Breast epithelium (tissue), 4 donors: ENCODE measurements around the gene AHI1. TPM values are rescaled to one million over a fixed set of nuclear protein-coding genes. Genes with fewer than 3 reads are reported as not detected.
"Not testable (repeated sequence)": the region's sequence is repeated elsewhere in the genome, so short reads cannot be mapped to it uniquely, and the experiment has no call there.

ENCODE experiments used
- DNase-seq, 2 donors: peaks; one replicate each; pipeline ENCODE4 v3.0.0-alpha.2; 2019; ENCODE audit warnings: low spot score in 2 of 2
- H3K27ac ChIP-seq, 2 donors: fragments of 200-600 bp; sonication (generic) in 1 of 2; one replicate each; pipeline ENCODE4 v1.5.1; 2016 to 2019; ENCODE audit warnings: mild to moderate bottlenecking in 1 of 2
- H3K27me3 ChIP-seq, 2 donors: fragments of 200-600 bp; sonication (generic) in 1 of 2; one replicate each; pipeline versions ENCODE4 v1.5.1 to v1.6.0; 2017 to 2019; ENCODE audit warnings: control low read depth in 1 of 2, mild to moderate bottlenecking in 1 of 2
- H3K36me3 ChIP-seq: fragments of 200-600 bp; one replicate; pipeline ENCODE4 v1.5.1; 2019
- H3K4me1 ChIP-seq, 2 donors: fragments of 200-600 bp; sonication (generic); one replicate each; pipeline ENCODE4 v1.5.1; 2016 to 2019; ENCODE audit warnings: control low read depth in 1 of 2
- H3K4me3 ChIP-seq, 3 donors: fragments of 200-600 bp; sonication (generic); 1 replicate in 2 of 3; 2 replicates in 1 of 3; pipeline ENCODE4 v1.5.1; 2016 to 2019; ENCODE audit warnings: mild to moderate bottlenecking in 3 of 3, moderate library complexity in 2 of 3
- H3K9me3 ChIP-seq, 2 donors: fragments of 200-600 bp; sonication (generic) in 1 of 2; one replicate each; pipeline ENCODE4 v1.5.1; 2016 to 2019; ENCODE audit warnings: control low read depth in 1 of 2
- POLR2A ChIP-seq: fragments of 450-650 bp; IDR thresholded peaks from one replicate; pipeline ENCODE4 v1.6.1; 2016; ENCODE audit warnings: antibody characterized with exemption, mild to moderate bottlenecking, moderate library complexity
- POLR2AphosphoS5 ChIP-seq, 3 donors: sonication (generic); formaldehyde crosslinking; IDR thresholded peaks; one replicate each; pipeline ENCODE4 v1.6.1; 2017; ENCODE audit warnings: antibody characterized with exemption in 3 of 3
- intact Hi-C: fragments of 100-400 bp; cut with DNase I; formaldehyde crosslinking; loops from one replicate; pipeline ENCODE4 v1.15.1; 2023; ENCODE audit warnings: low total_unique reads
- total RNA-seq, 3 donors: library from RNA; depleted of rRNA; stranded (reverse); fragments of >200 nt; gene quantifications; one replicate each; pipeline ENCODE4 v1.1.0, GENCODE V29; 2016
- TF ChIP-seq, protein P1 (sequence below), 3 donors: fragments of 450-650 bp; IDR thresholded peaks; one replicate each; pipeline ENCODE4 v1.5.1; 2016 to 2017; ENCODE audit warnings: antibody characterized with exemption in 3 of 3, mild to moderate bottlenecking in 3 of 3, moderate library complexity in 3 of 3

AHI1 gene
- total RNA-seq, 3 donors from 2014 or later, result 23.5 to 62.2 (median 49.8) TPM

DNA sequence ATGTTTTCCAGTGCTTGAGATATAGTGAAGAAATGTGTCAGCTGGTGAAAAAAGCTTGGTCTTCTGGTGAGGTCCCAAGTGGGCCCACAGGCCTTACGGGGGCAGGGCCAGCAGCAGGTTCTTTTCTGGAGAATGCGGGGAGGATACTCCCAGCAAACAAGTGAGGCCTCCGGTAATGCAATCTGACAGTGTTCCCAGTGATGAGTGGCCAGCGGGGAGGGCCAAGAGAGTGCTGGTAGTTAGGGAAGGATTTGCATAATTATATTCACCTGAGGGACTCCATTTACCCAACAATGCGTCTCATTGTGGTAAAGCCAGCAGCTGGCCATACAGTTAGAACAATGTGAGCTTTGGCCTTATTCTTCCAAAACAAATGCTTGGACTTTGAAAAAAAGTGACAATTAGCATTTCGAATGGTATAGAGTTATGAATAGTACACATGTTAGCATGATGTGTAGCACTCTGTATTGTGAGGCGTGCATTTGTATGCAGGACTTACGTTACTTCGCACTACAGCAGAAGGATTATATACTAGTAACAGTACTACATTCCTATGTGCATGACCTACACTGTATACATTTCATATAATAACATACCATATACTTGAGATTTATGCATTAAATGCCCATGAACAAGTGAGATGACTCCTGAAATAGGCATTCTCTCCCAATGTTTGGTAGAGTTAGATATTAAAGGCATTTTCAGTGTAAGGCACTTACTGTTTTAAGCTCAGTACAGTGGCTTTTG, 246.6 kb downstream of the AHI1 start:
- intact Hi-C loops, result no loop called here
- Histone ChIP-seq H3K27ac (peak overlapping the region in 1 of 2 donors; percentile 32), H3K27me3 (no peaks in the 10 kb centered on the region), H3K36me3 (no peaks in the 10 kb centered on the region), H3K4me3 (no peak overlapping the region), H3K4me1 (no peaks in the 10 kb centered on the region), H3K9me3 (no peaks in the 10 kb centered on the region)
- DNase-seq, result no peak
- no peak for TF ChIP-seq POLR2A
- TF ChIP-seq, protein P1, sequence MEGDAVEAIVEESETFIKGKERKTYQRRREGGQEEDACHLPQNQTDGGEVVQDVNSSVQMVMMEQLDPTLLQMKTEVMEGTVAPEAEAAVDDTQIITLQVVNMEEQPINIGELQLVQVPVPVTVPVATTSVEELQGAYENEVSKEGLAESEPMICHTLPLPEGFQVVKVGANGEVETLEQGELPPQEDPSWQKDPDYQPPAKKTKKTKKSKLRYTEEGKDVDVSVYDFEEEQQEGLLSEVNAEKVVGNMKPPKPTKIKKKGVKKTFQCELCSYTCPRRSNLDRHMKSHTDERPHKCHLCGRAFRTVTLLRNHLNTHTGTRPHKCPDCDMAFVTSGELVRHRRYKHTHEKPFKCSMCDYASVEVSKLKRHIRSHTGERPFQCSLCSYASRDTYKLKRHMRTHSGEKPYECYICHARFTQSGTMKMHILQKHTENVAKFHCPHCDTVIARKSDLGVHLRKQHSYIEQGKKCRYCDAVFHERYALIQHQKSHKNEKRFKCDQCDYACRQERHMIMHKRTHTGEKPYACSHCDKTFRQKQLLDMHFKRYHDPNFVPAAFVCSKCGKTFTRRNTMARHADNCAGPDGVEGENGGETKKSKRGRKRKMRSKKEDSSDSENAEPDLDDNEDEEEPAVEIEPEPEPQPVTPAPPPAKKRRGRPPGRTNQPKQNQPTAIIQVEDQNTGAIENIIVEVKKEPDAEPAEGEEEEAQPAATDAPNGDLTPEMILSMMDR (IDR thresholded peaks at IDR 0.05), result no peak
- no peak for TF ChIP-seq POLR2AphosphoS5 (IDR thresholded peaks at IDR 0.05)

DNA sequence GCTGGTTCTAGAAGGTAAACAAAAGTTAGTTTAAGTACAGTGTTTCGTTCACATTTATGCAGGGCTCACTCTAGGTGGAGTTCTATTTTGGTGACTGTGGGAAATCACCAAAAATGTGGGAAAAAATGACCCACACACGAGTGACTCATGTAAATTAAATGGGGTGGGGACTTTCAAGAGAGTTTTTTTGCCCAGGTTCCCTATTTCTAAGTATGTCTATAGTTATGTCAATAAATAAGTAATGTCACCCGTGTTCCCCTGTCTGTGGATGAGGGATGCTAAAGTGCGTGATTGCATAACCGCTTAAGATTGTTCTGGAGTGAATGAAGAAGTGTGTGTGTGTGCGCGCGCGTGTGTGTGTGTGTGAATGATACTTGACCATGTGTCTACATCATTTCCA, 247.3 kb downstream of the AHI1 start:
- H3K4me1 ChIP-seq, result no peaks in the 10 kb centered on the region
- no peaks in the 10 kb centered on the region for H3K36me3 ChIP-seq
- no peaks in the 10 kb centered on the region for H3K27me3 ChIP-seq
- no peaks in the 10 kb centered on the region for H3K9me3 ChIP-seq
- no peak for DNase-seq
- H3K27ac ChIP-seq, result peak overlapping the region in 1 of 2 donors; percentile 32
- no peak for TF ChIP-seq POLR2AphosphoS5 (IDR thresholded peaks at IDR 0.05)
- no peak for TF ChIP-seq POLR2A
- TF ChIP-seq, protein P1 (IDR thresholded peaks at IDR 0.05), result no peak
- intact Hi-C loops, result no loop called here
- no peak overlapping the region for H3K4me3 ChIP-seq

DNA sequence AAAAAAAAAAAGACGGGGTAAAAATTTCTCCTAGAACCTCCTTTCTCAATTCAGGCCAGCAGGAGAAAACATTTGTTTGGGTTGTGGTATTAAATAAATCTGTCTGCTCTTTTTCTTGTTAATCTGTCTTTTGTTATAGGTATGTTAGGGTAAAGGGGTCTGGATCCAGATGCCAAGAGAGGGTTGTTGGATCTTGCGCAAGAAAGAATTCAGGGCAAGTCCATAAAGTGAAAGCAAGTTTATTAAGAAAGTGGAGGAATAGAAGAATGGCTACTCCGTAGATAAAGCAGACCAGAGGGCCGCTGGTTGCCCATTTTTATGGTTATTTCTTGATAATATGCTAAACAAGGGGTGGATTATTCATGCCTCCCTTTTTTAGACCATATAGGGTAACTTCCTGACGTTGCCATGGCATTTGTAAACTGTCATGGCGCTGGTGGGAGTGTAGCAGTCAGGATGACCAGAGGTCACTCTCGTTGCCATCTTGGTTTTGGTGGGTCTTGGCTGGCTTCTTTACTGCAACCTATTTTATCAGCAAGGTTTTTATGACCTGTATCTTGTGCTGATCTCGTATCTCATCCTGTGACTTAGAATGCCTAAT, 251.0 kb downstream of the AHI1 start:
- DNase-seq, H3K4me3 ChIP-seq, H3K9me3 ChIP-seq, intact Hi-C loops, H3K27ac ChIP-seq, H3K4me1 ChIP-seq, H3K36me3 ChIP-seq, H3K27me3 ChIP-seq: not testable (repeated sequence)

DNA sequence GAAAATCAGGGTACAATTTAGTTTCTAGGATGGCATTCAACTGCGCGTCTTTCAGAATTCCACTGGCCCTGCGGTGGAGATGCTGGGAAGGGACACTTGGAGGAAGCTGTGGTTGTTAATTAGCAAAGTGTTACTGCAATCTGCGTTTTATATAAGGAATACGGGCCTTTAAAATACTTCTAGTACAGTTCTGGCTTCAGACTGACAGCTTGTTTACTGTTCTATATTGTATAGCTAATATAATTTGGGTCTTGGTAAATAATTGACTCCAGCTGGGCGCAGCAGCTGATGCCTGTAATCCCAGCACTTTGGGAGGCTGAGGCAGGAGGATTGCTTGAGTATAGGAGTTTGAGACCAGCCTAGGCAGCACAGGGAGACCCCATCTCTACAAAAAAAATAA, 252.7 kb downstream of the AHI1 start:
- no peaks in the 10 kb centered on the region for H3K36me3 ChIP-seq
- no peaks in the 10 kb centered on the region for H3K9me3 ChIP-seq
- no peak for DNase-seq
- TF ChIP-seq POLR2AphosphoS5 (IDR thresholded peaks at IDR 0.05) (no peak), POLR2A (no peak)
- TF ChIP-seq, protein P1 (IDR thresholded peaks at IDR 0.05), result no peak
- no peaks in the 10 kb centered on the region for H3K27me3 ChIP-seq
- H3K27ac ChIP-seq, result peak overlapping the region; percentile 13 to 34
- H3K4me1 ChIP-seq, result no peaks in the 10 kb centered on the region
- intact Hi-C loops, result no loop called here
- H3K4me3 ChIP-seq, result no peak overlapping the region

DNA sequence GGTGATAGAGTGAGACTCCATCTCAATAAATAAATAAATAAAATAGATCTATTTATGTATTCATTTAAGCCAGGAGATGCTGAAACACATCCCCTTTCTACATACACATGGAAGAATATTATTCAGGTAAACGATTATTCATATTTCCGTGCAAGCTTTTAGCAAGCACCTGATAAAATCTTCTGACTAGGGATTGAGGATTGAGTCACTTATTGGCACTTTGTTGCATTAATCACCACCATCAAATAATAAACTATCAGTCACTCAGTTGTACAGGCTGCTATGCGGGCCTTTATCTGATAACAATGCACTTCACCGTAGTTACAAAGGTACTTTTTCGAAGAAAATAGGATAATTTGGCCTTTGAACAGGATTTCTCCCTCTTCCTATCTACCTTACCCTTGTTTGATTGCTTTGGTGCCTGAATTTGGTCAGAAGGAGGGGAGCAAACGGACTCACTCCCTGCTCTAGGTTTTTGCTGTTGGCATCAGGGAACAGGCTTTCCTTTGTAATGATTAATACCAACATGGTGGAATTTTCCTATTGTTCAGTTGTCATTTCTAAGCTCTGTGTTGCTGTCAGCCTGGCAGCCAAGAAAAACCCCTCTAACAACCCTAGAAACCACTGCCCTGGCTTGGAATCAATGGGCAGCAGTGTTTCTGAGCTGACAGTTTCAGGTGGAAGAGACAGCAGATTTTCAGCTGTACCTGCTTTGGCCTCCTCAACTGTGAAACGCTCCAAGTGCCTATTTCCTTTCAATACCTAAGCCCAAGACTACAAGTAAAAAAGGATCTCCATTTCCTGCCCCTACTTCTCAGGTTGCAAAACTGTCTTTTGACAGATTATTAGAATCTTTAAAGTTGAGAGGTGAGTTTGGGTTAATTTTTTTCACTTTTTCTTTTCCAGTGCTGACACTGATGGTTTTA, 253.4 kb downstream of the AHI1 start:
- no peaks in the 10 kb centered on the region for H3K36me3 ChIP-seq
- no peak overlapping the region for H3K4me3 ChIP-seq
- TF ChIP-seq POLR2A (no peak), POLR2AphosphoS5 (IDR thresholded peaks at IDR 0.05) (no peak)
- TF ChIP-seq, protein P1 (IDR thresholded peaks at IDR 0.05), result no peak
- H3K27ac ChIP-seq, result peak overlapping the region; percentile 34 to 64
- no peaks in the 10 kb centered on the region for H3K9me3 ChIP-seq
- no peak for DNase-seq
- intact Hi-C loops, result no loop called here
- no peaks in the 10 kb centered on the region for H3K4me1 ChIP-seq
- H3K27me3 ChIP-seq, result no peaks in the 10 kb centered on the region
